HFFc6 (cell line): ENCODE data around the gene FAM13A. TPM values are rescaled to one million over a fixed set of nuclear protein-coding genes. Genes with fewer than 3 reads are reported as not detected.

ENCODE experiments used
- DNase-seq: peaks from one replicate; pipeline ENCODE4 v3.0.0-alpha.2; 2018
- H3K27ac Mint-ChIP-seq: 2 replicates; pipeline ENCODE4 v1.8.0; 2020; ENCODE audit warnings: mild to moderate bottlenecking, mixed read lengths
- H3K27me3 Mint-ChIP-seq: 2 replicates; pipeline ENCODE4 v1.8.0; 2021; ENCODE audit warnings: mild to moderate bottlenecking, moderate library complexity, mixed read lengths; ENCODE audit not compliant: insufficient read depth
- H3K36me3 Mint-ChIP-seq: 2 replicates; pipeline ENCODE4 v1.8.0; 2021; ENCODE audit warnings: low read depth, mixed read lengths
- H3K4me1 Mint-ChIP-seq: 2 replicates; pipeline ENCODE4 v1.8.0; 2020; ENCODE audit warnings: low read depth, mixed read lengths
- H3K4me3 Mint-ChIP-seq: 2 replicates; pipeline ENCODE4 v1.8.0; 2020; ENCODE audit warnings: mild to moderate bottlenecking, moderate library complexity, mixed read lengths
- H3K9me3 Mint-ChIP-seq: 2 replicates; pipeline ENCODE4 v1.8.0; 2020; ENCODE audit warnings: mild to moderate bottlenecking, mixed read lengths
- CTCF ChIP-seq: fragments of 200-600 bp; sonication (generic); IDR thresholded peaks from 2 replicates; pipeline ENCODE4 v1.5.0; 2021; ENCODE audit warnings: antibody characterized with exemption, mild to moderate bottlenecking
- total RNA-seq, 6 experiments: library from RNA; stranded (reverse); fragmentation: NEBNext Ultra II Directional; extraction: Animal tissue kit (Norgen Biotek cat#: 25700); gene quantifications; 2 replicates in 1 of 6; 3 replicates in 5 of 6; pipeline ENCODE4 v1.2.3, GENCODE V29; 2021

Gene FAM13A
- total RNA-seq, 6 experiments from 2014 or later, result 8.0 to 11.2 (median 9.7) TPM

- no peak overlapping the region for H3K4me3 Mint-ChIP-seq
- peaks cover 30% of the 10 kb centered on the region for H3K4me1 Mint-ChIP-seq
- H3K27me3 Mint-ChIP-seq, result 0 out of 2 replicates have a peak, but pooled peaks cover 3% of the 10 kb centered on the region
- no peaks in the 10 kb centered on the region for H3K9me3 Mint-ChIP-seq
- no peak for DNase-seq
- no peak overlapping the region for H3K27ac Mint-ChIP-seq
- no peak for TF ChIP-seq CTCF
- H3K36me3 Mint-ChIP-seq, result peaks cover 2% of the 10 kb centered on the region; the same call in 1 of the 2 replicates
These were observed 324.1 kb downstream of the FAM13A start for GRCh38 chr4:88732714-88733368.

GRCh38 chr4:88731381-88731780 is 325.6 kb downstream of the FAM13A start:
- DNase-seq, result no peak
- Mint-ChIP-seq H3K9me3 (no peaks in the 10 kb centered on the region), H3K27me3 (peaks cover 3% of the 10 kb centered on the region; the same call in 1 of the 2 replicates), H3K36me3 (peaks cover 6% of the 10 kb centered on the region; the same call in 1 of the 2 replicates), H3K27ac (no peak overlapping the region), H3K4me1 (peaks cover 19% of the 10 kb centered on the region), H3K4me3 (no peak overlapping the region)
- TF ChIP-seq CTCF, result no peak

- H3K4me3 Mint-ChIP-seq, result no peak overlapping the region
- H3K4me1 Mint-ChIP-seq, result peaks cover 20% of the 10 kb centered on the region
- no peak for TF ChIP-seq CTCF
- H3K9me3 Mint-ChIP-seq, result no peaks in the 10 kb centered on the region
- peaks cover 6% of the 10 kb centered on the region; the same call in 1 of the 2 replicates for H3K36me3 Mint-ChIP-seq
- no peak for DNase-seq
- H3K27ac Mint-ChIP-seq, result no peak overlapping the region
- peaks cover 3% of the 10 kb centered on the region; the same call in 1 of the 2 replicates for H3K27me3 Mint-ChIP-seq
These were observed 326.2 kb downstream of the FAM13A start for GRCh38 chr4:88730811-88731210.

- peaks cover 6% of the 10 kb centered on the region; the same call in 1 of the 2 replicates for H3K36me3 Mint-ChIP-seq
These were observed 327.7 kb downstream of the FAM13A start for GRCh38 chr4:88729146-88729760.

GRCh38 chr4:88728146-88728545 is 328.8 kb downstream of the FAM13A start:
- DNase-seq, result no peak
- Mint-ChIP-seq H3K9me3 (no peaks in the 10 kb centered on the region), H3K4me1 (0 out of 2 replicates have a peak, but pooled peaks cover 6% of the 10 kb centered on the region), H3K36me3 (peaks cover 6% of the 10 kb centered on the region; the same call in 1 of the 2 replicates), H3K4me3 (no peak overlapping the region), H3K27me3 (no peaks in the 10 kb centered on the region; the same call in 1 of the 2 replicates), H3K27ac (no peak overlapping the region)
- no peak for TF ChIP-seq CTCF

More at GRCh38 chr4:88729146-88729760, 327.7 kb downstream of the FAM13A start:
- no peaks in the 10 kb centered on the region for H3K9me3 Mint-ChIP-seq
- no peak for DNase-seq
- H3K4me3 Mint-ChIP-seq, result no peak overlapping the region
- no peak overlapping the region for H3K27ac Mint-ChIP-seq
- no peak for TF ChIP-seq CTCF
- peaks cover 3% of the 10 kb centered on the region; the same call in 1 of the 2 replicates for H3K27me3 Mint-ChIP-seq
- peaks cover 12% of the 10 kb centered on the region for H3K4me1 Mint-ChIP-seq
